Measurements from ENCODE around the gene SUFU. TPM values are rescaled to one million over a fixed set of nuclear protein-coding genes. Genes with fewer than 3 reads are reported as not detected.

SUFU gene
- total RNA-seq, 1 experiment from 2014 or later, result 2.7 TPM

- H3K4me3 ChIP-seq, result no peak overlapping the region
- peak; percentile 65 to 80 for DNase-seq (ENCODE audit: low read depth in 1 of 2, low spot score in 2 of 2)
- peaks cover 50% of the 10 kb centered on the region for H3K4me1 ChIP-seq (replicated peaks)
- H3K27me3 ChIP-seq (replicated peaks), result no peaks in the 10 kb centered on the region
- no peak overlapping the region for H3K27ac ChIP-seq
- no peaks in the 10 kb centered on the region for H3K9me3 ChIP-seq (replicated peaks)
- H3K36me3 ChIP-seq, result peaks cover 6% of the 10 kb centered on the region
These were observed 175.1 kb downstream of the SUFU start for GRCh38 chr10:102678842-102679289.

- H3K4me1 ChIP-seq (replicated peaks), result peaks cover 43% of the 10 kb centered on the region
- peaks cover 11% of the 10 kb centered on the region for H3K36me3 ChIP-seq
- H3K27me3 ChIP-seq (replicated peaks), result no peaks in the 10 kb centered on the region
- H3K27ac ChIP-seq, result no peak overlapping the region
- DNase-seq (ENCODE audit: low read depth in 1 of 2, low spot score in 2 of 2), result no peak
- no peaks in the 10 kb centered on the region for H3K9me3 ChIP-seq (replicated peaks)
- H3K4me3 ChIP-seq, result no peak overlapping the region
These were observed 175.8 kb downstream of the SUFU start for GRCh38 chr10:102679596-102679995.

DNA sequence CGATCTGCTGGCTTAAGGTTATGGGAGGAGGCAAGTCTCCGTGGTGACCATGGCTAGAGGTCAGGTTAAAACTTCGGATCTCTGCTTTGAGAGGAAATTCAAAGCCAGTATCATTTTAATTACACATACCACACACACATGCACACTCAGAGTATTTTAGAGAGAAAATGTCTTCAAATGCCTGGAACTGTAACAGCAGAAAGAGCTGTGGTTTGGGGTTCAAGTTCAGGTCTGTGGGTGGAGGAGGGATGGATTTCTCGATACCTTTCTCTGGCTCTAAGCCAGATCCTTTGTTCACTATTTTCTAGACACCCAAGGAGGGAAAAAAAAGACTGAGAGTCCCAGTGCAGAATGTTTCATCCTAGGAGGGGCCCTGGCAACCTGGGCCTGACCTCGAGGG is 177.9 kb downstream of the SUFU start:
- Histone ChIP-seq H3K27me3 (replicated peaks) (no peaks in the 10 kb centered on the region), H3K9me3 (replicated peaks) (no peaks in the 10 kb centered on the region), H3K4me3 (no peak overlapping the region), H3K27ac (no peak overlapping the region), H3K36me3 (peaks cover 20% of the 10 kb centered on the region), H3K4me1 (replicated peaks) (peaks cover 26% of the 10 kb centered on the region)
- no peak for DNase-seq (ENCODE audit: low read depth in 1 of 2, low spot score in 2 of 2)

- Histone ChIP-seq H3K27me3 (replicated peaks) (no peaks in the 10 kb centered on the region), H3K4me3 (no peak overlapping the region), H3K9me3 (replicated peaks) (no peaks in the 10 kb centered on the region), H3K36me3 (peaks cover 20% of the 10 kb centered on the region), H3K27ac (no peak overlapping the region), H3K4me1 (replicated peaks) (peaks cover 19% of the 10 kb centered on the region)
- DNase-seq (ENCODE audit: low read depth in 1 of 2, low spot score in 2 of 2), result no peak
These were observed 178.6 kb downstream of the SUFU start for GRCh38 chr10:102682416-102682815.

- Histone ChIP-seq H3K27ac (no peak overlapping the region), H3K27me3 (replicated peaks) (no peaks in the 10 kb centered on the region)
- DNase-seq (ENCODE audit: low read depth in 1 of 2, low spot score in 2 of 2), result no peak
These were observed 179.2 kb downstream of the SUFU start for GRCh38 chr10:102682981-102683380.

More at GRCh38 chr10:102682981-102683380, 179.2 kb downstream of the SUFU start:
- Histone ChIP-seq H3K4me3 (no peak overlapping the region), H3K4me1 (replicated peaks) (peaks cover 14% of the 10 kb centered on the region), H3K36me3 (peaks cover 20% of the 10 kb centered on the region), H3K9me3 (replicated peaks) (no peaks in the 10 kb centered on the region)

Other genes with a start within 250 kb of the SUFU start
- gene NFKB2, start 108.3 kb upstream of the SUFU start, total RNA-seq (2014; rRNA removed; shearing (Covaris generic)), result 28.8 and 37.2 TPM in 2 replicates
- gene PSD, start 85.2 kb upstream of the SUFU start, total RNA-seq (2014; rRNA removed; shearing (Covaris generic)), result 0.08 TPM in 1 of 2 replicates, not detected in the other
- 11.0 and 40.1 TPM in 2 replicates for gene FBXL15, start 83.1 kb upstream of the SUFU start, total RNA-seq (2014; rRNA removed; shearing (Covaris generic))
- 50.7 and 57.9 TPM in 2 replicates for gene CUEDC2, start 71.4 kb upstream of the SUFU start, total RNA-seq (2014; rRNA removed; shearing (Covaris generic))
- gene C10orf95, start 52.4 kb upstream of the SUFU start, total RNA-seq (2014; rRNA removed; shearing (Covaris generic)), result not detected in 2 replicates
- 117 and 126 TPM in 2 replicates for gene ACTR1A, start 1.3 kb upstream of the SUFU start, total RNA-seq (2014; rRNA removed; shearing (Covaris generic))
- gene TRIM8, start 140.5 kb downstream of the SUFU start, total RNA-seq (2014; rRNA removed; shearing (Covaris generic)), result 77.2 and 93.3 TPM in 2 replicates
- 12.1 and 14.3 TPM in 2 replicates for gene ARL3, start 210.4 kb downstream of the SUFU start, total RNA-seq (2014; rRNA removed; shearing (Covaris generic))
- gene SFXN2, start 210.7 kb downstream of the SUFU start, total RNA-seq (2014; rRNA removed; shearing (Covaris generic)), result 1.1 and 3.1 TPM in 2 replicates
- gene WBP1L, start 240.0 kb downstream of the SUFU start, total RNA-seq (2014; rRNA removed; shearing (Covaris generic)), result 13.3 and 21.0 TPM in 2 replicates